ENCODE measurements around the gene MAP6.

Gene MAP6

DNA sequence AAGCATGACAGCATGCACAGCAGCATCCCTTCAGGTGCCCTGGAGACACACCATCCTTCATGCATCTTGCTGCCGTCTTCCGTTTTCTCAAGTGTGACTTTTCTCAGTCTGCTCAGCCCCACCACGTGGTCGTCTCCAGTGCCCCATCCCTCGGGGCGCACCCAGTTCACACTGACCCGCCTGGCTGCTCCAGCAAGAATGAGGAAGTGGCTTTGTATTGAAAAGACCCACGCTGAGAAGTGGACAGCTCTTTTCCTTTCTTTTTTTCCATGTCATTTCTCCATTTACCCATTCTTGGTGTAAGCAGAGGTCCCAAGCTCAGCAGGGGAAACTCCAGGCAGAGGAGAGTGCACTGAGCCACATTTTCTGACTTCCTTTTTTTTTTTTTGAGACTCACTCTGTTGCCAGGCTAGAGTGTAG, 92.3 kb downstream of the MAP6 start:
- no peaks in the 10 kb centered on the region for H3K9me3 ChIP-seq (ENCODE audit: control insufficient read depth, low read length)
- no peak for DNase-seq
- H3K36me3 ChIP-seq (ENCODE audit: control insufficient read depth, insufficient read depth, low read length), result peaks cover 12% of the 10 kb centered on the region
- H3K4me3 ChIP-seq (ENCODE audit: insufficient read depth, low read depth, low read length, poor library complexity, severe bottlenecking), result no peak overlapping the region
- H3K4me1 ChIP-seq (ENCODE audit: control insufficient read depth, insufficient read depth, low read length, poor library complexity, severe bottlenecking), result no peaks in the 10 kb centered on the region
- H3K27me3 ChIP-seq (replicated peaks; ENCODE audit: control insufficient read depth, insufficient read depth, low read length, poor library complexity, severe bottlenecking), result no peaks in the 10 kb centered on the region
- no peak overlapping the region for H3K27ac ChIP-seq (ENCODE audit: insufficient read depth, low read length, poor library complexity, severe bottlenecking)

DNA sequence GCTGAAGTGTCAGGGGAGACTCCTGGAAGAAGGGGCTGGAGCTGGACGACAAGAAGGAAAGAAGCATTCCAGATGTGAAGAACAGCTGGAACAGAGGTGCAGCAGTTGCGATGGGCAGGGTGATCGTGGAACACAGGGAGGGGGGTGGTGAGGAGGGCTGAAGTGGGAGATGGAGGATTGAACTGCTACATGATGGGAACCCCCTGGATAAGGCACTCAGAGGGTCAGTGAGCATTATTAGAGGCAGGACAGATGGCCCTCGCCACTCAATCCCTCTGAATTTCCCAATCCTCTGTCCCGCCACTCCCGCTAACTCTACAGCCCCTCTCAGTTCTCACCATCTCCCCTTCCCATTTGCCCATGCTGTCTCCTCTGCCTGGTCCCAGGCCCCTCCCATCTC, 92.8 kb downstream of the MAP6 start:
- H3K27me3 ChIP-seq (replicated peaks; ENCODE audit: control insufficient read depth, insufficient read depth, low read length, poor library complexity, severe bottlenecking), result no peaks in the 10 kb centered on the region
- peaks cover 16% of the 10 kb centered on the region for H3K36me3 ChIP-seq (ENCODE audit: control insufficient read depth, insufficient read depth, low read length)
- DNase-seq, result no peak
- no peaks in the 10 kb centered on the region for H3K4me1 ChIP-seq (ENCODE audit: control insufficient read depth, insufficient read depth, low read length, poor library complexity, severe bottlenecking)
- no peak overlapping the region for H3K27ac ChIP-seq (ENCODE audit: insufficient read depth, low read length, poor library complexity, severe bottlenecking)
- H3K4me3 ChIP-seq (ENCODE audit: insufficient read depth, low read depth, low read length, poor library complexity, severe bottlenecking), result no peak overlapping the region
- no peaks in the 10 kb centered on the region for H3K9me3 ChIP-seq (ENCODE audit: control insufficient read depth, low read length)

DNA sequence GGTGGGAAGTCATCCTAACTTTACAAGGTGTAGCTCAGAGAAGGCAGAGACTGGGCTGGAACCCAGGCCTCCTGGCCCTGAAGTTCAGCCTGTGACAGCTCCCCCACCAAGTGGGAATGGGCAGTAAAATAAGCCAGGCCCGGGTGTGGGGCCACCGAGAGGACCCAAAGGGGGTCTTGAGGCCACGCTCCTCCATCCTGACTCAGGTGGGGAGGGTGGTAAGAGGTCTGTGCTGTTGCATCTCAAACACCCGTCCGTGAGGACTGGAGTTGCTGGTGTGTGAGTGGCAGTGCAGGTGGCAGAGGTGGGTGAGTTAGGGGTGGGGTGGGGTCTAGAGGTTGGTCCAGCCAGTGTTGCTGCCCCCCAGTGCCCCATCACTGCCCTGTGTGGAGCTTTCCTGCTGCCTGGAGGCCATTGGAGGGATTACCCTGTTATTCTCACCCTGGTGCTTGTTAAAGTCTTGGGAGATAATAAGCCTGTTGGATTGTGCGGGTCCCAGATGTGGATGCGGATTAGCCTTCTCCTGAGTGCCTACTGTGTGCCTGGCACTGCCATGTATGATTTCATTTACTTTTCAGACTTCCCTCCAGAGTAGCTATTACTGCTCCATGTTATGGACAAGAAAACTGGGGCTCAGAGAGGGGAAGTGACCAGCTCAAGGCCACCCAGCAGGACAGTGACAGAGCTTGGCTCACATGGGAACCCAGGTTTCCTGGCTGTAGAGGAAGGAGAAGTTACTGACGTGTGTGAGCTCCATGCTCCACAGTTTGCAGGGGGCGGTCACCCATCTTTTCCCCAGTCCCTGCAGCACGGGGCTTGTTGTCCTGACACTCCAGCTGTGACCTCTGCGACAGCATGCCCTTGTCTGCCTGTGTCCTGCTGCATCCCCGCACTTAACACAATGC, 93.9 kb downstream of the MAP6 start:
- DNase-seq, result no peak
- Histone ChIP-seq H3K4me1 (ENCODE audit: control insufficient read depth, insufficient read depth, low read length, poor library complexity, severe bottlenecking) (no peaks in the 10 kb centered on the region), H3K27ac (ENCODE audit: insufficient read depth, low read length, poor library complexity, severe bottlenecking) (no peak overlapping the region), H3K27me3 (replicated peaks; ENCODE audit: control insufficient read depth, insufficient read depth, low read length, poor library complexity, severe bottlenecking) (no peaks in the 10 kb centered on the region), H3K4me3 (ENCODE audit: insufficient read depth, low read depth, low read length, poor library complexity, severe bottlenecking) (no peak overlapping the region), H3K9me3 (ENCODE audit: control insufficient read depth, low read length) (no peaks in the 10 kb centered on the region), H3K36me3 (ENCODE audit: control insufficient read depth, insufficient read depth, low read length) (peaks cover 17% of the 10 kb centered on the region)

DNA sequence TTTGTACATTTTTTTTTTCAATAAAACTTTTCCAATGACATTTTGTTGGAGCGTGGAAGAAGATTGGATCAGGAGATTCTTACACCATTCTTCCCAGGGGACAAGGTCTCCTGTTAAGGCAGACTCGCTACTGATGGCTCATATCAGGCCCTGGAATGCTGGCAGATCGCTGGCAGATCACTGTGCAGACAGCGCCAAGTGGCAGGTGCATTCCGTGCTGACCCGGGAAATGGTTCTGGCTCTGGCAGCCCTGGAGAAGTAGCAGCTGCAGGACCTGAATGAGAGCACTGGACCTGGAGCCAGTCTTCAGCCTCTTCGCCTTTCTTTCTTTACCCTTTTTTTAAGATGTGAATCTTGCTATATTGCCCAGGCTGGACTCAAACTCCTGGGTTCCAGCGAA, 96.1 kb downstream of the MAP6 start:
- H3K4me3 ChIP-seq (ENCODE audit: insufficient read depth, low read depth, low read length, poor library complexity, severe bottlenecking), result no peak overlapping the region
- no peaks in the 10 kb centered on the region for H3K9me3 ChIP-seq (ENCODE audit: control insufficient read depth, low read length)
- DNase-seq, result no peak
- no peaks in the 10 kb centered on the region for H3K27me3 ChIP-seq (replicated peaks; ENCODE audit: control insufficient read depth, insufficient read depth, low read length, poor library complexity, severe bottlenecking)
- peaks cover 38% of the 10 kb centered on the region for H3K36me3 ChIP-seq (ENCODE audit: control insufficient read depth, insufficient read depth, low read length)
- no peaks in the 10 kb centered on the region for H3K4me1 ChIP-seq (ENCODE audit: control insufficient read depth, insufficient read depth, low read length, poor library complexity, severe bottlenecking)
- H3K27ac ChIP-seq (ENCODE audit: insufficient read depth, low read length, poor library complexity, severe bottlenecking), result no peak overlapping the region

DNA sequence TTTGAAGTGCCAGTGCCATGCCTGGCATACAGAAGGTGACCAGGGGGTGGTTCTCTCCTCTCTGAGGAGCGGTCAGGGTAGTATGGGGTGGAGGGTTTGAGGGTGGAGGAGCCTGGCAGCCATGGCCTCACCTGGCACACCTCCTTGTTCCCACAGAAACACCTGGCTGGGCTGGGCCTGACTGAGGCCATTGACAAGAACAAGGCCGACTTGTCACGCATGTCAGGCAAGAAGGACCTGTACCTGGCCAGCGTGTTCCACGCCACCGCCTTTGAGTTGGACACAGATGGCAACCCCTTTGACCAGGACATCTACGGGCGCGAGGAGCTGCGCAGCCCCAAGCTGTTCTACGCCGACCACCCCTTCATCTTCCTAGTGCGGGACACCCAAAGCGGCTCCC, 97.2 kb downstream of the MAP6 start:
- no peaks in the 10 kb centered on the region for H3K27me3 ChIP-seq (replicated peaks; ENCODE audit: control insufficient read depth, insufficient read depth, low read length, poor library complexity, severe bottlenecking)
- H3K9me3 ChIP-seq (ENCODE audit: control insufficient read depth, low read length), result no peaks in the 10 kb centered on the region
- H3K4me1 ChIP-seq (ENCODE audit: control insufficient read depth, insufficient read depth, low read length, poor library complexity, severe bottlenecking), result no peaks in the 10 kb centered on the region
- DNase-seq, result no peak
- no peak overlapping the region for H3K4me3 ChIP-seq (ENCODE audit: insufficient read depth, low read depth, low read length, poor library complexity, severe bottlenecking)
- H3K27ac ChIP-seq (ENCODE audit: insufficient read depth, low read length, poor library complexity, severe bottlenecking), result no peak overlapping the region
- H3K36me3 ChIP-seq (ENCODE audit: control insufficient read depth, insufficient read depth, low read length), result peaks cover 40% of the 10 kb centered on the region

DNA sequence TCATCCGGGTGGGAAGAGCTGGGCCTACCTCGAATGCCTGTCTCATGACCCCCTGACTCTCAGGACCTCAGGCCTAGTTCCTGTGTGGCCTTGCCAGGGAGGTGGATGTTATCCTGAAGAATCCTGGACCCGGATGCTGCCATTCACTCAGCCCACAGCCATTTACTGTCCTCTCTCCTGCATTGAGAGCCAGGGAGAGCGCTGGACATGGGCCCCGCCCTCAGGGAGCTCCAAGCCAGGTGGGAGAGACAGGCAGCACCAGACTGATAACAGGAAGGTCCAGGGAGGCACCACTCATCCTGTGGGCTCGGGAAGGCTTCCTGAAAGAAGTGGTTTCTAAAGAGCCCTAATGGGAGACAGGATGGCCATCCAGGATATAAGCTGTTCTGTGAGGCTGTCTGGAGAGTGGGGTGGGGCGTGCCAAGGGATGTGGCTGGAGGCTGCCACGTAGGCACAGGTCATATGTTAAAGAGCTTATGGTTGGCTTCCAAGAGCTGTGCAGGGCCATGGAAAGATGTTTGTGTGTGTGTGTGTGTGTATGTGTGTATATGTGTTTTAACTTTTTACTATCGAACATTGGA, 98.2 kb downstream of the MAP6 start:
- H3K36me3 ChIP-seq (ENCODE audit: control insufficient read depth, insufficient read depth, low read length), result peaks cover 40% of the 10 kb centered on the region
- no peaks in the 10 kb centered on the region for H3K27me3 ChIP-seq (replicated peaks; ENCODE audit: control insufficient read depth, insufficient read depth, low read length, poor library complexity, severe bottlenecking)
- no peak overlapping the region for H3K27ac ChIP-seq (ENCODE audit: insufficient read depth, low read length, poor library complexity, severe bottlenecking)
- H3K4me3 ChIP-seq (ENCODE audit: insufficient read depth, low read depth, low read length, poor library complexity, severe bottlenecking), result no peak overlapping the region
- no peak for DNase-seq
- no peaks in the 10 kb centered on the region for H3K4me1 ChIP-seq (ENCODE audit: control insufficient read depth, insufficient read depth, low read length, poor library complexity, severe bottlenecking)
- no peaks in the 10 kb centered on the region for H3K9me3 ChIP-seq (ENCODE audit: control insufficient read depth, low read length)

DNA sequence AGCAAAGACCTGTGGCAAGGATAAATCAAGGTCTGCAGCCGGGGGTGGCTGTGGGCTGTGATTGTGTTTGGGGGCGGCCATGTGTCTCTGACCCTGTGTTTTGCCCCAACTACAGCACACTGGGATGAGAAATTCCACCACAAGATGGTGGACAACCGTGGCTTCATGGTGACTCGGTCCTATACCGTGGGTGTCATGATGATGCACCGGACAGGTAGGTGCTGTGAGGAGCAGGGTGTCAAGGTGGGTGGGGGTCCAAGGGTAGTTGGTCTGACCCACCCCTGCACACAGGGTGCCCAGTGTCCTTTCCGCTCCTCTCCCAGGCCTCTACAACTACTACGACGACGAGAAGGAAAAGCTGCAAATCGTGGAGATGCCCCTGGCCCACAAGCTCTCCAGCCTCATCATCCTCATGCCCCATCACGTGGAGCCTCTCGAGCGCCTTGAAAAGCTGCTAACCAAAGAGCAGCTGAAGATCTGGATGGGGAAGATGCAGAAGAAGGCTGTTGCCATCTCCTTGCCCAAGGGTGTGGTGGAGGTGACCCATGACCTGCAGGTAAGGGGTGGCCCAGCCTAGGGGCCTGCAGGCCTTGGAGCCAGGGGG, 100.1 kb downstream of the MAP6 start:
- no peak overlapping the region for H3K27ac ChIP-seq (ENCODE audit: insufficient read depth, low read length, poor library complexity, severe bottlenecking)
- H3K4me1 ChIP-seq (ENCODE audit: control insufficient read depth, insufficient read depth, low read length, poor library complexity, severe bottlenecking), result peaks cover 1% of the 10 kb centered on the region
- H3K27me3 ChIP-seq (replicated peaks; ENCODE audit: control insufficient read depth, insufficient read depth, low read length, poor library complexity, severe bottlenecking), result no peaks in the 10 kb centered on the region
- H3K4me3 ChIP-seq (ENCODE audit: insufficient read depth, low read depth, low read length, poor library complexity, severe bottlenecking), result no peak overlapping the region
- DNase-seq, result no peak
- no peaks in the 10 kb centered on the region for H3K9me3 ChIP-seq (ENCODE audit: control insufficient read depth, low read length)
- peaks cover 40% of the 10 kb centered on the region for H3K36me3 ChIP-seq (ENCODE audit: control insufficient read depth, insufficient read depth, low read length)

DNA sequence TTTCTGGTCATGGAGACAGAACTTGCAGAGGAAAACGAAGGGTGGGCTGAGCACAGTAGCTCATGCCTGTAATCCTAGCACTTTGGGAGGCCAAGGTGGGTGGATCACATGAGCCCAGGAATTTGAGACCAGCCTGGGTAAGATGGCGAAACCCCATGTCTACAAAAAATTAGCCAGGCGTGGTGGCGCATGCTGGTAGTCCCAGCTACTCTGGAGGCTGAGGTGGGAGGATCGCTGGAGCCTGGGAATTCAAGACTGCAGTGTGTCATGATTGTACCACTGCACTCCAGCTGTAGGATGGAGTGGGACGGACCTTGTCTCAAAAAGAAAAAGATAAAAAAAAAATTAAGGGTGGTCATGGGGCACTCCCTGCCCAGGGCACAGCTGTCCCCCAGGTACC, 100.9 kb downstream of the MAP6 start:
- Histone ChIP-seq H3K36me3 (ENCODE audit: control insufficient read depth, insufficient read depth, low read length) (peaks cover 38% of the 10 kb centered on the region), H3K4me3 (ENCODE audit: insufficient read depth, low read depth, low read length, poor library complexity, severe bottlenecking) (no peak overlapping the region), H3K9me3 (ENCODE audit: control insufficient read depth, low read length) (no peaks in the 10 kb centered on the region), H3K27ac (ENCODE audit: insufficient read depth, low read length, poor library complexity, severe bottlenecking) (no peak overlapping the region), H3K27me3 (replicated peaks; ENCODE audit: control insufficient read depth, insufficient read depth, low read length, poor library complexity, severe bottlenecking) (no peaks in the 10 kb centered on the region), H3K4me1 (ENCODE audit: control insufficient read depth, insufficient read depth, low read length, poor library complexity, severe bottlenecking) (peaks cover 9% of the 10 kb centered on the region)
- no peak for DNase-seq

DNA sequence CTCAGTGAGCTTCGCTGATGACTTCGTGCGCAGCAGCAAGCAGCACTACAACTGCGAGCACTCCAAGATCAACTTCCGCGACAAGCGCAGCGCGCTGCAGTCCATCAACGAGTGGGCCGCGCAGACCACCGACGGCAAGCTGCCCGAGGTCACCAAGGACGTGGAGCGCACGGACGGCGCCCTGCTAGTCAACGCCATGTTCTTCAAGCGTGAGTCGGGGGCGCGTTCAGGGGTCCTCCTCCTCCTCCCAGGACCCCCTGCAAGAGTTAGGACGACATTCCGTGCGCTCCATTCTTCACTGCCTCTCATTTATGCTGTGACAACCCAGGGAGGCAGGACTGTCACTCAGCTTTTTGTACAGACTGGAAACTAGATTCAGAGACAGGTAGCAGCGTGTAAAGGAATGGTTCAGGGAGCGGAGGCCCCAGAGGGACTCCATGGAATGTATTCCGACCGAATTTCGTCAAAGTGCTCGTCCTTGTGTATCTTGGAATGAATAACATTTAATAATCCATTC, 102.0 kb downstream of the MAP6 start:
- H3K27me3 ChIP-seq (replicated peaks; ENCODE audit: control insufficient read depth, insufficient read depth, low read length, poor library complexity, severe bottlenecking), result no peaks in the 10 kb centered on the region
- no peak overlapping the region for H3K27ac ChIP-seq (ENCODE audit: insufficient read depth, low read length, poor library complexity, severe bottlenecking)
- H3K36me3 ChIP-seq (ENCODE audit: control insufficient read depth, insufficient read depth, low read length), result peaks cover 30% of the 10 kb centered on the region
- H3K4me1 ChIP-seq (ENCODE audit: control insufficient read depth, insufficient read depth, low read length, poor library complexity, severe bottlenecking), result peaks cover 13% of the 10 kb centered on the region
- H3K9me3 ChIP-seq (ENCODE audit: control insufficient read depth, low read length), result no peaks in the 10 kb centered on the region
- DNase-seq, result no peak
- H3K4me3 ChIP-seq (ENCODE audit: insufficient read depth, low read depth, low read length, poor library complexity, severe bottlenecking), result no peak overlapping the region

Measured in effector memory CD4-positive, alpha-beta T cell (primary cell).